GM19238 (cell line): ENCODE measurements around the gene PPIA.
"Not testable (repeated sequence)": the region's sequence is repeated elsewhere in the genome, so short reads cannot be mapped to it uniquely, and the experiment has no call there.

Experiments used
- DNase-seq: peaks from one replicate; pipeline ENCODE4 v3.0.0; 2011; ENCODE audit warnings: low spot score; ENCODE audit not compliant: insufficient read length

PPIA gene

DNA sequence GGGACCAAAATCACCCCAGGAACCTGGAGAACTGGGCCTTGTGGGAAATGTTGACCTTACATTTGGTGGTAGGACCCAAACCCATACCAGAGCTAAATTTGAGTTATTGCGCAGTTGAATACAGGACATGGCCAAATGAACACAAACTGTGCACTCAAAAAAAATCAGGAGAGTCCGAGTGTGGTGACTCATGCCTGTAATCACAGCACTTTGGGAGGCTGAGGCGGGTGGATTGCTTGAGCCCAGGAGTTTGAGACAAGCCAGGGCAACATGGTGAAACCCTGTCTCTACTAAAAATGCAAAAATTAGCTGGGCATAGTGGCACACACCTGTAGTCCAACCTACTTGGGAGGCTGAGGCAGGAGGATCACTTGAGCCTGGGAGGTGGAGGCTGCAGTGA is 11.3 kb upstream of the PPIA start:
- not testable (repeated sequence) for DNase-seq

DNA sequence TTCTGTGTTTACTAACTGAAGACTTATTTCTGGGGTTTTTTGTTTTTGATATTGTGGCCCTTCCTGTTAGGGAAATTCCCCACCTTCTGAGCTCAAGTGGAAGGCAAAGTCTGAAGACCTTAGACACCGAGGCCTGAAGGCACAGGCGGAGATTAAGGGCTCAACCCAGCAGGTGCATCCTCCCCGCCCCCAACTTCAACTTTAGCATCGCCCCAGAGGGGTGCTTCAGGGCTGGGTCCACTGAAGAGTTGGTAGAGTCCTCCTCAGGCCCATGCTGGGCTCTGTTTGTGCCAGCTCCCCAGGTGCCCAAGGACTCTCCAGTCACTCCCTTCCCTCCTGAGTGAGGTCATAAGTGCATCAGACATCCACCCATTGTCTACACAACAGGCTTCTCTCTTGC is 9.4 kb upstream of the PPIA start:
- DNase-seq: no peak

DNA sequence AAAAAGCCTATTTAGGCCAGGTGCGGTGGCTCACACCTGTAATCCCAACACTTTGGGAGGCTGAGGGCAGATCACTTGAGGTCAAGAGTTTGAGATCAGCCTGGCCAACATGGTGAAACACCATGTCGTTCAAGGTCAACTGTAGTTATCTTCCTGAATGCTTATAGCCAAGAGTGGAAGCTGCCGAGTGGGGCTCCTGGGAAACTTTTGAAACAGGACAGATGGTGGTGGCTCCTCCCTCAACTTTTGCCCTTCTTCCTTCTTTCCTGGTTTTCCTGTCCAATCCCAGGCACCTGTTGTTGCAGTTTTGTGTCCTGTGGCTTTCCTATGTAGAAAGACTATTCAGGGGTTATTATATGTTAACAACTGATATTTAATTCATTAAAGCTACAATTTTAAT is 8.7 kb upstream of the PPIA start:
- DNase-seq: no peak

- no peak for DNase-seq
These were observed 6.5 kb upstream of the PPIA start for GRCh38 chr7:44789990-44790389.

- DNase-seq: no peak
These were observed 4.9 kb upstream of the PPIA start for GRCh38 chr7:44791278-44792219.

- DNase-seq: no peak
These were observed 2.6 kb upstream of the PPIA start for GRCh38 chr7:44793919-44794318.

- no peak for DNase-seq
These were observed 2.1 kb upstream of the PPIA start for GRCh38 chr7:44794331-44794730.

GRCh38 chr7:44796034-44796503 is 412 bp upstream of the PPIA start:
- DNase-seq: peak; percentile 44

- peak; percentile 78 for DNase-seq
These were observed 1.1 kb downstream of the PPIA start for GRCh38 chr7:44797329-44798258.

- DNase-seq: no peak
These were observed 2.3 kb downstream of the PPIA start for GRCh38 chr7:44798649-44799305.

DNA sequence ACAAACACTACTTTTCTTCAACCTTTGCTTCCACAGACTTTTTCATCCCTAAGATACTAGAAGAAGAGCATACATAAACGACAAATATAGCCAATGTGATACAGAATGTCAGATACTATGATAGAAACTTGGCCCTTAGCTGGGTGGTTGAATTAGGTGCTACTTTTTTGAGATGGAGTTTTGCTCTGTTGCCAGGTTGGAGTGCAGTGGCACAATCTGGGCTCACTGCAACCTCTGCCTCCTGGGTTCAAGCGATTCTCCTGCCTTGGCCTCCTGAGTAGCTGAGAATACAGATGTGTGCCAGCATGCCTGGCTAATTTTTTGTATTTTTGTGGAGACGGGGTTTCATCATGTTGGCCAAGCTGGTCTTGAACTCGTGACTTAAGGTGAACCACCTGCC is 3.5 kb downstream of the PPIA start:
- DNase-seq: no peak

DNA sequence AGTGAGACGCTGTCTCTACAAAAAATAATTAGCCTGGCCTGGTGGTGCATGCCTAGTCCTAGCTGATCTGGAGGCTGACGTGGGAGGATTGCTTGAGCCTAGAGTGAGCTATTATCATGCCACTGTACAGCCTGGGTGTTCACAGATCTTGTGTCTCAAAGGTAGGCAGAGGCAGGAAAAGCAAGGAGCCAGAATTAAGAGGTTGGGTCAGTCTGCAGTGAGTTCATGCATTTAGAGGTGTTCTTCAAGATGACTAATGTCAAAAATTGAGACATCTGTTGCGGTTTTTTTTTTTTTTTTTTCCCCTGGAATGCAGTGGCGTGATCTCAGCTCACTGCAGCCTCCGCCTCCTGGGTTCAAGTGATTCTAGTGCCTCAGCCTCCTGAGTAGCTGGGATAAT is 5.4 kb downstream of the PPIA start:
- no peak for DNase-seq

DNA sequence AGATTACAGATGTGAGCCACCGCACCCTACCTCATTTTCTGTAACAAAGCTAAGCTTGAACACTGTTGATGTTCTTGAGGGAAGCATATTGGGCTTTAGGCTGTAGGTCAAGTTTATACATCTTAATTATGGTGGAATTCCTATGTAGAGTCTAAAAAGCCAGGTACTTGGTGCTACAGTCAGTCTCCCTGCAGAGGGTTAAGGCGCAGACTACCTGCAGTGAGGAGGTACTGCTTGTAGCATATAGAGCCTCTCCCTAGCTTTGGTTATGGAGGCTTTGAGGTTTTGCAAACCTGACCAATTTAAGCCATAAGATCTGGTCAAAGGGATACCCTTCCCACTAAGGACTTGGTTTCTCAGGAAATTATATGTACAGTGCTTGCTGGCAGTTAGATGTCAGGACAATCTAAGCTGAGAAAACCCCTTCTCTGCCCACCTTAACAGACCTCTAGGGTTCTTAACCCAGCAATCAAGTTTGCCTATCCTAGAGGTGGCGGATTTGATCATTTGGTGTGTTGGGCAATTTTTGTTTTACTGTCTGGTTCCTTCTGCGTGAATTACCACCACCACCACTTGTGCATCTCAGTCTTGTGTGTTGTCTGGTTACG is 6.0 kb downstream of the PPIA start:
- no peak for DNase-seq

DNA sequence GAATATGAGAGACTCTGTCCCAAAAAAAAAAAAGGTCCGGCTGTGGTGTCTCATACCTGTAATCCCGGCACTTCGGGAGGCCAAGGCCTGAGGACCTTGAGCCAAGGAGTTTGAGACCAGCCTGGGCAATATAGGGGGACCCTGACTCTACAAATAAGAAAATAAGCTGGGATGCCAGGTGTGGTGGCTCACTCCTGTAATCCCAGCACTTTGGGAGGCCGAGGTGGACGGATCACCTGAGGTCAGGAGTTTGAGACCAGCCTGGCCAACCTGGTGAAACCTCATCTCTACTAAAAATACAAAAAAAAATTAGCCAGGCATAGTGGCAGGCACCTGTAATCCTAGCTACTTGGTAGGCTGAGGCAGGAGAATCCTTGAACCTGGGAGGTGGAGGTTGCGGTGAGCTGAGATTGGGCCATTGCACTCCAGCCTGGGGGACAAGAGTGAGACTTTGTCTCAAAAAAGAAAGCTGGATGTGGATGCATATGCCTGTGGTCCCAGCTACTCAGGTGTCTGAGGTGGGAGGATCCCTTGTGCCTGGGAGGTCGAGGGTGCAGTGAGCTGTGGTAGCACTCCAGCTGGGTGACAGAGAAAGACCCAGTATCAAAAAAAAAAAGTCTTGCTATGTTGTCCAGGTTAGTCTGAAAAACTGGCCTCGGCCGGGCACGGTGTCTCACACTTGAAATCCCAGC is 7.5 kb downstream of the PPIA start:
- DNase-seq: not testable (repeated sequence)

DNA sequence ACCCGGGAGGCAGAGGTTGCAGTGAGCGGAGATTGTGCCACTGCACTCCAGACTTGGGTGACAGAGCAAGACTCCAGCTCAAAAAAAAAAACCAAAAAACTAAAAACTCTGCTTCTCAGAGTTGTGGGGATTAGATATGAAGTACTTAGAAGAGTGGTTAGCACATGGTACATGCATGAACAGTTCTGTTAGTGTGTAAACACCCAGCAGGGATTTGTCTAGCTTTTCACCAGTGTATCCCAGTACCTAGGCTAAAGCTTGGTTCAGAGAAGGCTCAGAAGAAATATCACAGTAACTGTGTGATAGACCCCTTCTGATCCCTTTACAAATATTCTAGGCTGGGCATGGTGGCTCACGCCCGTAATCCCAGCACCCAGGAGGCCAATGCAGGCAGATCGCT is 9.5 kb downstream of the PPIA start:
- DNase-seq: no peak

DNA sequence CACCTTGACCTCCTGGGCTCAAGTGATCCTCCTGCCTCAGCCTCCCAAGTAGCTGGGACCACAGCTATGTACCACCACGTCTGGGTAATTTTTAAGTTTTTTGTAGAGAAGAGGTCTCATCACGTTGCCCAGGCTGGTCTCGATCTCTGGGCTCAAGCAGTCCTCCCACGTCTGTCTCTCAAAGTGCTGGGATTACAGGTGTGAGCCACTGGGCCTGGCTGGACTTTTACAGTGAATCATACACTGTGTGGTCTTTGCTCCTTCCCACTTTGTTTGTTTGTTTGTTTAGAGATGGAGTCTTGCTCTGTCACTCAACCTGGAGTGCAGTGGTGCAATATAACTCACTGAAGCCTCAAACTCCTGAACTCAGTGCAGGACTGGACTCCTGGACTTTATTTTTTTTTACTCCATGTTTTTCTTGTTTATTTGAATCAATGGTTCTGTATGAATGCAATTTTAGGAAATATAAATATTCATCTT is 12.5 kb downstream of the PPIA start:
- DNase-seq: no peak

DNA sequence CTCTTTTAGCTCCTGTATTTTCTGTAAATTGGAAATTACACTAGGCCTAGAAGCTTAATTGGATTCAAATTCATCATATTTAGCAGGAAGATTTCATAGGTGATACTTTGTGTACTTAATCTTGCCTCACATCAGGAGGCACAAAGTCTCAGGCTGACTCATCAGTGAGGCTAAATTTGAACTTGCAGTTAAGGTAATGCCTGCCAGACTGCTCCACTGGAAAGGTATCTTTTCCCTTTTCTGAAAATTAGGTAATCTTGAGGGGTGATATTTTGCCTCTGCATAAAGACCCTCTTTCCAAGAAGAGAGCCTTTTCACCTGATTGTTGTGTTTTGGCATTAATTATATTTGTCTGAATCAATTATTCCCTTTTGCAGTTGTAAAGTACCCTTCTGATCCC is 14.6 kb downstream of the PPIA start:
- DNase-seq: no peak

GRCh38 chr7:44811571-44811970 is 15.1 kb downstream of the PPIA start:
- DNase-seq: no peak

DNA sequence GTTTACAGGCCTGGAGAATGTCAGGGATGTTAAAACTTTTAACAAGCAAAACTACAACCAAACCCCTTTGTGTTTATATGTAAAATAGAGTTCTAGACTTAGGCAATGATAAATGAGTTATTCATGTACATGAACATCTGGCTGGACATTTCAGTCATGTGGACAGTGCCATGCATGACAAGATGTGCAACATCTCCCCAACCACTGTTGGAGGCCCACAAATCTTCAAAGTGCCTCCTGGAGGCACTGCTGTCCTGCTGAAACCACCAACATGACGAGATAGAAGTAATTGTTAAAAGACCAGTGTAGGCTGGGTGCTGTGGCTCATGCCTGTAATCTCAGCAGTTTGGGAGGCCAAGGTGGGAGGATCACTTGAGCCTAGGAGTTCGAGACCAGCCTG is 18.4 kb downstream of the PPIA start:
- DNase-seq: no peak

GRCh38 chr7:44819292-44819691 is 22.8 kb downstream of the PPIA start:
- no peak for DNase-seq
